Loucy (cell line): ENCODE measurements around the gene CTBP2.

ENCODE experiments used
- H2AFZ ChIP-seq: fragments of 200-600 bp; sonication (generic); 2 replicates; pipeline ENCODE4 v1.6.0; 2016; ENCODE audit warnings: antibody characterized with exemption, mild to moderate bottlenecking, low read length, moderate library complexity
- H3F3A ChIP-seq: fragments of 200-600 bp; 2 replicates; pipeline ENCODE4 v1.6.0; 2016; ENCODE audit warnings: antibody characterized with exemption, low read depth, mild to moderate bottlenecking
- H3K27me3 ChIP-seq: fragments of 200-600 bp; sonication (generic); 2 replicates; pipeline ENCODE4 v1.6.1; 2014; ENCODE audit warnings: low read length, mild to moderate bottlenecking; ENCODE audit not compliant: insufficient read depth, poor library complexity, severe bottlenecking
- H3K36me3 ChIP-seq: fragments of 200-600 bp; sonication (generic); 2 replicates; pipeline ENCODE4 v1.6.1; 2016; ENCODE audit warnings: low read length; ENCODE audit not compliant: insufficient read depth
- H3K4me1 ChIP-seq: fragments of 200-600 bp; sonication (generic); 2 replicates; pipeline ENCODE4 v1.5.1; 2014; ENCODE audit warnings: low read length, mild to moderate bottlenecking; ENCODE audit not compliant: insufficient read depth, poor library complexity, severe bottlenecking
- H3K4me2 ChIP-seq: fragments of 200-600 bp; sonication (generic); 2 replicates; pipeline ENCODE4 v1.6.0; 2014; ENCODE audit warnings: antibody characterized with exemption, low read length, low read depth, mild to moderate bottlenecking; ENCODE audit not compliant: poor library complexity, severe bottlenecking
- H3K4me3 ChIP-seq: fragments of 200-600 bp; sonication (generic); 2 replicates; pipeline ENCODE4 v1.5.1; 2014; ENCODE audit warnings: low read length, mild to moderate bottlenecking, mixed read lengths; ENCODE audit not compliant: poor library complexity, severe bottlenecking
- H3K79me2 ChIP-seq: fragments of 200-600 bp; sonication (generic); 2 replicates; pipeline ENCODE4 v1.6.1; 2014; ENCODE audit warnings: low read length; ENCODE audit not compliant: insufficient read depth
- H3K9ac ChIP-seq: fragments of 200-600 bp; sonication (generic); 2 replicates; pipeline ENCODE4 v1.6.0; 2014; ENCODE audit warnings: mild to moderate bottlenecking, low read depth, low read length, moderate library complexity; ENCODE audit not compliant: poor library complexity, severe bottlenecking
- H3K9me2 ChIP-seq: fragments of 200-600 bp; sonication (generic); replicated peaks from 2 replicates; pipeline ENCODE4 v1.6.1; 2016; ENCODE audit warnings: low read depth, low read length, mixed read lengths
- H3K9me3 ChIP-seq: fragments of 200-600 bp; sonication (generic); 2 replicates; pipeline ENCODE4 v1.6.1; 2014; ENCODE audit warnings: mild to moderate bottlenecking, antibody characterized with exemption, low read length, low read depth; ENCODE audit not compliant: insufficient read depth
- H4K20me1 ChIP-seq: fragments of 200-600 bp; sonication (generic); 2 replicates; pipeline ENCODE4 v1.6.0; 2014; ENCODE audit warnings: antibody characterized with exemption, low read length, mild to moderate bottlenecking; ENCODE audit not compliant: insufficient read depth, poor library complexity, severe bottlenecking
- EZH2phosphoT487 ChIP-seq: fragments of 200-600 bp; IDR thresholded peaks from 2 replicates; pipeline ENCODE4 v1.6.1; 2018; ENCODE audit warnings: antibody characterized with exemption, mild to moderate bottlenecking, moderate library complexity, borderline replicate concordance
- TF ChIP-seq, protein P1 (sequence below): fragments of 200-600 bp; sonication (generic); conservative IDR thresholded peaks from 2 replicates; pipeline ENCODE4 v1.5.1; 2014; ENCODE audit warnings: mild to moderate bottlenecking, antibody characterized with exemption, low read length

CTBP2 gene

DNA sequence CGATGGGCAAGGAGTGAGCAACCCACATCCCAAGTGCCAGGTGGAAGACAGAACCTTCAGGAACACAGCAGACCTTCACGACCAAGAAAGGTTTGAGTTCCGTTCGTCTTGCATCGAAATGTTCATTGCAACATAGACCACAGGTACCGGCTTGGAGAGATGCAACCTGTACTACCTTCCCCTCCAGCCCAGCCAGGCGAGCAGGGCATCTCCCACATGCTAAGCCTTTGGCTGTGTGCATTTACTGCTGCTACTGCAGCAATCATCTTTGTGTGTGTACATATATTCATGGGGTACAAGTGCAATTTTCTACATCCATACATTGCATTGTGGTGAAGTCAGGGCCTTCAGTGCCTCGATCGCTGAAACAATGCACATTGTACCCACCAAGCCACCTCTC is 58.8 kb downstream of the CTBP2 start:
- TF ChIP-seq, protein P1, sequence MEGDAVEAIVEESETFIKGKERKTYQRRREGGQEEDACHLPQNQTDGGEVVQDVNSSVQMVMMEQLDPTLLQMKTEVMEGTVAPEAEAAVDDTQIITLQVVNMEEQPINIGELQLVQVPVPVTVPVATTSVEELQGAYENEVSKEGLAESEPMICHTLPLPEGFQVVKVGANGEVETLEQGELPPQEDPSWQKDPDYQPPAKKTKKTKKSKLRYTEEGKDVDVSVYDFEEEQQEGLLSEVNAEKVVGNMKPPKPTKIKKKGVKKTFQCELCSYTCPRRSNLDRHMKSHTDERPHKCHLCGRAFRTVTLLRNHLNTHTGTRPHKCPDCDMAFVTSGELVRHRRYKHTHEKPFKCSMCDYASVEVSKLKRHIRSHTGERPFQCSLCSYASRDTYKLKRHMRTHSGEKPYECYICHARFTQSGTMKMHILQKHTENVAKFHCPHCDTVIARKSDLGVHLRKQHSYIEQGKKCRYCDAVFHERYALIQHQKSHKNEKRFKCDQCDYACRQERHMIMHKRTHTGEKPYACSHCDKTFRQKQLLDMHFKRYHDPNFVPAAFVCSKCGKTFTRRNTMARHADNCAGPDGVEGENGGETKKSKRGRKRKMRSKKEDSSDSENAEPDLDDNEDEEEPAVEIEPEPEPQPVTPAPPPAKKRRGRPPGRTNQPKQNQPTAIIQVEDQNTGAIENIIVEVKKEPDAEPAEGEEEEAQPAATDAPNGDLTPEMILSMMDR: no peak
- no peak for TF ChIP-seq EZH2phosphoT487
- H3K79me2 ChIP-seq: no peaks in the 10 kb centered on the region

DNA sequence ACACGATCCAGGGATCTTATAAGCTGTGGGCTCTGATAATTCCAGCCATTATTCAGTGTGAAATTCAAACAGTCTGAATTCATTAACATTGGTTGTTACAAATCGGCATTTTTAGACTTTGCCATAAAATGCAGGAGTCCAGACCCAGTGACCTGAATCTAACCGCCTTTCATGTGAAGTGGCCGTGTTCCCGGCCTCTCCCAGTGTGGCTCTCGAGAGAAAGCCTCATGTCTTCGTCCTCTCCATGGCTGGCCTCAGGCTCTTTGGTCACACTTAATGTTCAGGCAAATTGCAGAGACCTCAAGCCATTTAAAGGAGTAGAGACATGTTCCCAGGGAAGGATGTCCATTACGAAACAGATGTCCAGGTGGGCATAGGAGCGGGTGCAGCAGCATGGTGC is 59.3 kb downstream of the CTBP2 start:
- Histone ChIP-seq H3K27me3 (no peaks in the 10 kb centered on the region), H3K4me1 (no peaks in the 10 kb centered on the region), H3K9ac (no peak overlapping the region), H3K4me3 (no peak overlapping the region), H3K9me3 (no peaks in the 10 kb centered on the region; the same call in 1 of the 2 replicates), H3K79me2 (no peaks in the 10 kb centered on the region), H3K9me2 (no peaks in the 10 kb centered on the region), H4K20me1 (no peaks in the 10 kb centered on the region), H3K36me3 (no peaks in the 10 kb centered on the region), H3F3A (no peaks in the 10 kb centered on the region), H3K4me2 (no peak overlapping the region), H2AFZ (no peak overlapping the region)
- TF ChIP-seq, protein P1: no peak
- no peak for TF ChIP-seq EZH2phosphoT487

More for the DNA sequence above, 58.8 kb downstream of the CTBP2 start:
- Histone ChIP-seq H4K20me1 (no peaks in the 10 kb centered on the region), H3K4me3 (no peak overlapping the region), H3K9me3 (no peaks in the 10 kb centered on the region; the same call in 1 of the 2 replicates), H3F3A (no peaks in the 10 kb centered on the region), H3K4me1 (no peaks in the 10 kb centered on the region), H3K9ac (no peak overlapping the region), H3K9me2 (no peaks in the 10 kb centered on the region), H3K36me3 (no peaks in the 10 kb centered on the region), H3K4me2 (no peak overlapping the region), H2AFZ (no peak overlapping the region), H3K27me3 (no peaks in the 10 kb centered on the region)

DNA sequence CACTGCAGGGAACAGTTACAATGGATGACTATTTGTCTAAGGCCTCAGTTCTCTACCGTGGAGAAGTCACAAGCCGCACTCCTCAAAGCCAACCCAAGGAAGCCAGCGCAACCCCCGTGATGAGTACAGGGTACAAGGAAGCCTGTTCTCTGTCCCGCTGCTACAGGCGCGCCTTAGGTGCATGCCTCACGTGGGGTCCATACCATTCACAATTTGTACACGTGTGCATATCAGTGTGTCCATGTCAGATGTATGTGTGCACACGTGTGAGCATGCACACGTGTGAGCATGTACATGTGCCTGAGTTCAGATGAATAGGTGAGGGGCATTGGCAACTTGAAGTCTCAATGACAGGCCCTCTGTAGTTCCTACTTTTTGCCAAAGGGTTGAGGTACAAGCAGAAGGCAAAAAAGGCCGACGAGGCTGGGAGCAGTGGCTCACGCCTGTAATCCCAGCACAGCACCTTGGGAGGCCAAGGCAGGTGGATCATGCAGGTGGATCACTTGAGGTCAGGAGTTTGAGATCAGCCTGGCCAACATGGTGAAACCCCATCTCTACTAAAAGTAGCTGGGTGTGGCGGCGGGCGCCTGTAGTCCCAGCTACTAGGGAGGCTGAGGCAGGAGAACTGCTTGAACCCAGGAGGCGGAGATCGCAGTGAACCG is 62.8 kb downstream of the CTBP2 start:
- Histone ChIP-seq H2AFZ (no peak overlapping the region), H3K9me3 (peaks cover 3% of the 10 kb centered on the region; the same call in 1 of the 2 replicates), H3K4me2 (no peak overlapping the region), H3K4me1 (no peaks in the 10 kb centered on the region), H3K4me3 (no peak overlapping the region), H3K27me3 (no peaks in the 10 kb centered on the region), H3K9ac (no peak overlapping the region), H3F3A (no peaks in the 10 kb centered on the region), H3K36me3 (no peaks in the 10 kb centered on the region), H4K20me1 (no peaks in the 10 kb centered on the region), H3K9me2 (no peaks in the 10 kb centered on the region), H3K79me2 (no peaks in the 10 kb centered on the region)
- TF ChIP-seq, protein P1: no peak
- TF ChIP-seq EZH2phosphoT487: no peak
